H1 (cell line): Measurements from ENCODE around the gene NCOA5. TPM values are rescaled to one million over a fixed set of nuclear protein-coding genes. Genes with fewer than 3 reads are reported as not detected.

Experiments
- CTCF ChIA-PET: fragments of 300-600 bp; sonication (Branson Sonifier 250); formaldehyde crosslinking; loops from one replicate; lab custom pipeline; 2021; ENCODE audit not compliant: partially characterized antibody; lab: Charles Lee
- POLR2A ChIA-PET: fragments of 300-600 bp; sonication (Branson Sonifier 250); formaldehyde crosslinking; loops from one replicate; lab custom pipeline; 2021; ENCODE audit warnings: inconsistent platforms; ENCODE audit not compliant: partially characterized antibody; lab: Charles Lee
- DNase-seq, 2 experiments: peaks; one replicate each; pipeline versions ENCODE4 v3.0.0 to v3.0.0-alpha.2; 2010 to 2022; ENCODE audit warnings: low spot score in 2 of 2, low read depth in 1 of 2, mixed read lengths in 1 of 2
- FAIRE-seq: peaks from 2 replicates; lab custom pipeline; 2011; peaks lifted over from hg19 to GRCh38; lab: Jason Lieb, UNC
- H2AFZ ChIP-seq: 2 replicates; pipeline ENCODE4 v1.8.1; 2012; ENCODE audit warnings: low read length, inconsistent platforms
- H2AK5ac ChIP-seq: 2 replicates; pipeline ENCODE4 v1.6.1; 2013; ENCODE audit warnings: low read depth, low read length
- H2BK120ac ChIP-seq: replicated peaks from 2 replicates; pipeline ENCODE3; 2013; ENCODE audit warnings: low read depth, low read length, inconsistent platforms
- H2BK12ac ChIP-seq: 2 replicates; pipeline ENCODE4 v1.6.1; 2013; ENCODE audit warnings: low read depth, low read length
- H2BK15ac ChIP-seq: 2 replicates; pipeline ENCODE4 v1.6.1; 2013; ENCODE audit warnings: low read length
- H2BK20ac ChIP-seq: 2 replicates; pipeline ENCODE4 v1.6.1; 2013; ENCODE audit warnings: low read length
- H2BK5ac ChIP-seq: 2 replicates; pipeline ENCODE4 v1.6.1; 2013; ENCODE audit warnings: low read depth, low read length
- H3K14ac ChIP-seq: 2 replicates; pipeline ENCODE4 v1.6.1; 2013; ENCODE audit warnings: inconsistent platforms; ENCODE audit not compliant: insufficient read length
- H3K18ac ChIP-seq: 2 replicates; pipeline ENCODE4 v1.6.1; 2013; ENCODE audit warnings: low read length; ENCODE audit errors: extremely low read depth
- H3K23ac ChIP-seq: 2 replicates; pipeline ENCODE4 v1.6.1; 2013; ENCODE audit warnings: inconsistent platforms; ENCODE audit not compliant: insufficient read length
- H3K23me2 ChIP-seq: 2 replicates; pipeline ENCODE4 v1.6.1; 2013; ENCODE audit warnings: low read depth, low read length
- H3K27ac ChIP-seq: 2 replicates; pipeline ENCODE4 v1.6.1; 2011; ENCODE audit warnings: low read depth, low read length, inconsistent platforms
- H3K27me3 ChIP-seq, 4 experiments: replicated peaks in 1 of 4; 1 replicate in 1 of 4; 2 replicates in 3 of 4; pipeline versions ENCODE4 v1.6.1 to v1.8.1; 2011 to 2013; ENCODE audit warnings: low read length in 3 of 4, mild to moderate bottlenecking in 3 of 4, inconsistent platforms in 2 of 4, mixed read lengths in 2 of 4, moderate library complexity in 1 of 4; ENCODE audit not compliant: control insufficient read depth in 3 of 4, insufficient read depth in 3 of 4; ENCODE audit errors: extremely low read depth in 1 of 4
- H3K36me3 ChIP-seq, 4 experiments: 2 replicates each; pipeline versions ENCODE4 v1.6.1 to v1.8.1; 2011 to 2013; ENCODE audit warnings: mild to moderate bottlenecking in 4 of 4, low read length in 3 of 4, moderate library complexity in 2 of 4, control low read depth in 1 of 4, inconsistent platforms in 1 of 4; ENCODE audit not compliant: insufficient read depth in 4 of 4, control insufficient read depth in 2 of 4
- H3K4ac ChIP-seq: replicated peaks from 2 replicates; pipeline ENCODE3; 2013; ENCODE audit warnings: low read length, low read depth, mixed read lengths, inconsistent platforms; ENCODE audit not compliant: insufficient read length
- H3K4me1 ChIP-seq, 4 experiments: replicated peaks in 1 of 4; 1 replicate in 1 of 4; 2 replicates in 3 of 4; pipeline versions ENCODE4 v1.6.1 to v1.8.1; 2011 to 2013; ENCODE audit warnings: low read length in 3 of 4, inconsistent platforms in 2 of 4, mixed read lengths in 1 of 4; ENCODE audit not compliant: insufficient read depth in 4 of 4, control insufficient read depth in 3 of 4
- H3K4me2 ChIP-seq, 2 experiments: 2 replicates each; pipeline versions ENCODE4 v1.6.1 to v1.8.1; 2011 to 2013; ENCODE audit warnings: low read depth in 2 of 2, low read length in 2 of 2, control low read depth in 1 of 2, inconsistent platforms in 1 of 2, mild to moderate bottlenecking in 1 of 2; ENCODE audit not compliant: insufficient read depth in 1 of 2
- H3K4me3 ChIP-seq, 4 experiments: fragments of 200-600, 300-600 bp in 1 of 4; sonication (generic), shearing (Covaris generic), sonication (Bioruptor Twin) in 1 of 4; 2 replicates each; pipeline versions ENCODE4 v1.5.1 to v1.8.1; 2011 to 2016; ENCODE audit warnings: low read length in 4 of 4, low read depth in 3 of 4, control low read depth in 2 of 4, inconsistent platforms in 2 of 4, mild to moderate bottlenecking in 2 of 4, mixed read lengths in 1 of 4, moderate library complexity in 1 of 4; ENCODE audit not compliant: insufficient read depth in 2 of 4; ENCODE audit errors: extremely low read depth in 1 of 4
- H3K56ac ChIP-seq: replicated peaks from 2 replicates; pipeline ENCODE3; 2013; ENCODE audit warnings: low read depth, mild to moderate bottlenecking, mixed read lengths, low read length, inconsistent platforms; ENCODE audit not compliant: insufficient read length
- H3K79me1 ChIP-seq: 2 replicates; pipeline ENCODE4 v1.6.1; 2013; ENCODE audit warnings: low read depth, low read length, control low read depth
- H3K79me2 ChIP-seq, 2 experiments: 2 replicates each; pipeline versions ENCODE4 v1.6.1 to v1.8.1; 2012 to 2013; ENCODE audit warnings: low read length in 2 of 2, mild to moderate bottlenecking in 2 of 2, inconsistent platforms in 1 of 2; ENCODE audit not compliant: insufficient read depth in 2 of 2, control insufficient read depth in 1 of 2
- H3K9ac ChIP-seq, 4 experiments: replicated peaks in 1 of 4; 1 replicate in 1 of 4; 2 replicates in 3 of 4; pipeline versions ENCODE4 v1.6.1 to v1.8.1; 2011 to 2013; ENCODE audit warnings: low read depth in 3 of 4, low read length in 3 of 4, control low read depth in 2 of 4, mild to moderate bottlenecking in 2 of 4, moderate library complexity in 2 of 4, inconsistent platforms in 1 of 4; ENCODE audit errors: extremely low read depth in 1 of 4
- H3K9me3 ChIP-seq, 2 experiments: 2 replicates each; pipeline versions ENCODE4 v1.6.1 to v1.8.1; 2012 to 2013; ENCODE audit warnings: mild to moderate bottlenecking in 2 of 2, moderate library complexity in 2 of 2, control low read depth in 1 of 2, inconsistent platforms in 1 of 2, low read depth in 1 of 2, low read length in 1 of 2, mixed read lengths in 1 of 2; ENCODE audit not compliant: insufficient read depth in 2 of 2
- H4K20me1 ChIP-seq, 2 experiments: replicated peaks in 1 of 2; 2 replicates each; pipeline versions ENCODE3 to v1.8.1; 2011 to 2013; ENCODE audit warnings: inconsistent platforms in 2 of 2, low read length in 2 of 2, mild to moderate bottlenecking in 1 of 2; ENCODE audit not compliant: insufficient read depth in 2 of 2, control insufficient read depth in 1 of 2
- H4K5ac ChIP-seq: 2 replicates; pipeline ENCODE4 v1.6.1; 2013; ENCODE audit warnings: low read length, low read depth, mixed read lengths, inconsistent platforms; ENCODE audit not compliant: insufficient read length
- H4K8ac ChIP-seq: 2 replicates; pipeline ENCODE4 v1.8.0; 2013; ENCODE audit warnings: mild to moderate bottlenecking, moderate library complexity, low read length, inconsistent platforms; ENCODE audit not compliant: insufficient read depth; ENCODE audit errors: extremely low read depth
- H4K91ac ChIP-seq: replicated peaks from 2 replicates; pipeline ENCODE3; 2013; ENCODE audit warnings: low read length, mixed read lengths, inconsistent platforms; ENCODE audit not compliant: insufficient read length
- CBX8 ChIP-seq: fragments of 300-800, 300-1000 bp; sonication (generic); IDR thresholded peaks from 2 replicates; pipeline ENCODE4 v1.7.1; 2016; ENCODE audit warnings: low read depth, low read length, borderline replicate concordance
- WGBS, 2 experiments: shearing (Covaris generic) in 1 of 2; methylation state at CpG; one replicate each; pipeline versions ENCODE4 v1.1.6 to v1.1.7; 2013 to 2015; ENCODE audit warnings: low lambda C conversion rate in 2 of 2, mixed read lengths in 2 of 2, inconsistent platforms in 1 of 2, low coverage in 1 of 2, missing lambda C conversion rate in 1 of 2; ENCODE audit not compliant: insufficient replicate concordance in 2 of 2, insufficient coverage in 1 of 2, insufficient read length in 1 of 2; ENCODE audit errors: extremely low coverage in 1 of 2, missing lambda C conversion rate in 1 of 2; 5-methylcytosine and 5-hydroxymethylcytosine counted together
- polyA plus RNA-seq, 7 experiments: library from polyadenylated mRNA; depleted of rRNA in 3 of 7; stranded (reverse) in 5 of 7; unstranded in 2 of 7; fragments of >200 nt in 5 of 7; fragments of 200-250 nt in 2 of 7; gene quantifications; 1 replicate in 5 of 7; 2 replicates in 1 of 7; 4 replicates in 1 of 7; pipeline versions ENCODE4 v1.2.1 to v1.2.3, GENCODE V29; 2011 to 2013; ENCODE audit warnings: missing spikeins in 2 of 7, mixed read lengths in 2 of 7
- total RNA-seq: library from RNA; stranded (reverse); fragmentation: NEBNext Ultra II Directional; extraction: Animal tissue kit (Norgen Biotek cat#: 25700); gene quantifications from 2 replicates; pipeline ENCODE4 v1.2.1, GENCODE V29; 2021

NCOA5 gene
- total and polyA plus RNA-seq, 2 of the 8 experiments (the other 6 are each of a cell fraction or from before 2014, with no cell fraction given): 20.4 to 29.0 TPM

DNA sequence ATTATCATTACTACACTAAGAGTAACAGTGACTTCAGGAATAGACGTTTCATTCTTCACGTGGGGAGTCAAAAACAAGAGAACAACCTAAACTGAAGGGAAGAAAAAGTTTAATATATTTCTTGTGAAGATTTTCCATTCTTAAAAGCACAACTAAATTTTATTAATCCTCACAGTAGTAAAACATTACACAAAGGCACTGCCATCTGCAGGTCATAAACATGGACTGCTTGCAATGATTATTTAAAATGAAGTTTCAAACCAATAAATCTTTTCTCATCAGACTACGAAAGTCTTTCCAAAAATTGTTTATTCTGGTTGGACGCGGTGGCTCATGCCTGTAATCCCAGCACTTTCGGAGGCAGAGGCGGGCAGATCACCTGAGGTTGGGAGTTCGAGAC is 2.6 kb downstream of the NCOA5 start:
- CTCF ChIA-PET: interaction anchor here (0.7 to 2.4 kb wide), 3 partner anchors 10 to 637 kb away, joined by 3 to 10 read pairs (median 5); no protein-coding TSS in a partner anchor
- no peak overlapping the region for H3K14ac ChIP-seq
- peaks cover 0 to 6% (median 2%) of the 10 kb centered on the region in 4 experiments; a peak in 4 of 7 replicates for H3K4me1 ChIP-seq
- FAIRE-seq (no peak), DNase-seq (no peak)
- H3K9ac ChIP-seq: no peak overlapping the region
- H3K23me2 ChIP-seq: no peaks in the 10 kb centered on the region; the same call in 1 of the 2 replicates
- no peaks in the 10 kb centered on the region for H3K27me3 ChIP-seq
- H3K79me2 ChIP-seq: peaks cover 17 to 70% of the 10 kb centered on the region in 2 experiments
- H3K36me3 ChIP-seq: no peaks in the 10 kb centered on the region
- peaks cover 13 to 16% of the 10 kb centered on the region in 2 experiments for H4K20me1 ChIP-seq
- H2AFZ ChIP-seq: no peak overlapping the region
- no peak overlapping the region for H3K4me2 ChIP-seq
- H4K5ac ChIP-seq: no peak overlapping the region
- H4K8ac ChIP-seq: no peak overlapping the region
- H3K18ac ChIP-seq: no peak overlapping the region
- H3K56ac ChIP-seq: no peak overlapping the region
- no peak overlapping the region for H3K4ac ChIP-seq
- H2BK15ac ChIP-seq: no peak overlapping the region
- H3K9me3 ChIP-seq: no peaks in the 10 kb centered on the region
- no peak overlapping the region for H2BK12ac ChIP-seq
- H3K23ac ChIP-seq: no peak overlapping the region
- H3K4me3 ChIP-seq: no peak overlapping the region
- H2BK20ac ChIP-seq: no peak overlapping the region
- no peak overlapping the region for H4K91ac ChIP-seq
- no peak overlapping the region for H2BK120ac ChIP-seq
- POLR2A ChIA-PET: interaction anchor here (1.0 to 3.0 kb wide), 6 partner anchors 8 to 59 kb away, joined by 3 to 32 read pairs (median 8); no protein-coding TSS in a partner anchor
- no peak overlapping the region for H2AK5ac ChIP-seq
- H3K27ac ChIP-seq: no peak overlapping the region
- WGBS, 2 experiments: 89% methylated on average over 8 of the region's 8 CpGs; no CpG with 5 or more reads in 1 of the 2 experiments
- H2BK5ac ChIP-seq: no peak overlapping the region
- H3K79me1 ChIP-seq: peaks cover 5% of the 10 kb centered on the region; the same call in 1 of the 2 replicates
- no peak for TF ChIP-seq CBX8
